Heart left ventricle (tissue), 16 donors: Measurements from ENCODE around the gene HOXD12. TPM values are rescaled to one million over a fixed set of nuclear protein-coding genes. Genes with fewer than 3 reads are reported as not detected.

Experiments
- ATAC-seq, 4 donors: fragments of 200-7000 bp; cut with Tn5 transposase; one replicate each; pipeline ENCODE4 v1.9.1; 2020 to 2022; ENCODE audit warnings: moderate library complexity in 4 of 4, mild to moderate bottlenecking in 3 of 4, moderate number of reproducible peaks in 1 of 4
- DNase-seq, 5 donors: peaks; one replicate each; pipeline ENCODE4 v3.0.0-alpha.2; 2020
- H3K27ac ChIP-seq, 12 donors: fragments of 200-600 bp; sonication (generic) in 4 of 12; one replicate each; pipeline versions ENCODE4 v1.5.0 to v1.8.0; 2016 to 2022; ENCODE audit warnings: mild to moderate bottlenecking in 2 of 12
- H3K27me3 ChIP-seq, 9 donors: fragments of 200-600 bp; sonication (generic) in 2 of 9; one replicate each; pipeline versions ENCODE4 v1.5.1 to v1.8.0; 2016 to 2022; ENCODE audit warnings: mild to moderate bottlenecking in 3 of 9
- H3K36me3 ChIP-seq, 9 donors: fragments of 200-600 bp; sonication (generic) in 2 of 9; one replicate each; pipeline versions ENCODE4 v1.5.0 to v1.8.0; 2018 to 2022; ENCODE audit warnings: mild to moderate bottlenecking in 2 of 9
- H3K4me1 ChIP-seq, 12 donors: fragments of 200-600 bp; sonication (generic) in 4 of 12; one replicate each; pipeline versions ENCODE4 v1.5.0 to v1.8.0; 2016 to 2022; ENCODE audit warnings: mild to moderate bottlenecking in 3 of 12
- H3K4me3 ChIP-seq, 12 donors: fragments of 200-600 bp; sonication (generic) in 4 of 12; one replicate each; pipeline versions ENCODE4 v1.5.0 to v1.8.0; 2017 to 2022; ENCODE audit warnings: mild to moderate bottlenecking in 9 of 12, moderate library complexity in 4 of 12
- H3K9me3 ChIP-seq, 12 donors: fragments of 200-600 bp; sonication (generic) in 4 of 12; one replicate each; pipeline versions ENCODE4 v1.5.0 to v1.8.0; 2016 to 2022; ENCODE audit warnings: mild to moderate bottlenecking in 1 of 12
- POLR2A ChIP-seq, 2 donors: fragments of 450-650 bp; IDR thresholded peaks; one replicate each; pipeline ENCODE4 v1.6.1; 2017; ENCODE audit warnings: antibody characterized with exemption in 2 of 2, mild to moderate bottlenecking in 2 of 2, moderate library complexity in 2 of 2
- WGBS, 4 donors: extraction: QIAGEN DNeasy Blood & Tissue Kit in 2 of 4; methylation state at CpG; one replicate each; pipeline versions ENCODE4 v1.1.5 to v1.1.7; 2013 to 2018; 5-methylcytosine and 5-hydroxymethylcytosine counted together
- intact Hi-C, 10 donors: fragments of 100-400 bp; cut with DNase I; formaldehyde crosslinking; loops; one replicate each; pipeline versions ENCODE4 v1.11.1 to v1.14.2; 2022
- polyA plus RNA-seq, 2 donors: library from polyadenylated mRNA; stranded (reverse); fragments of 200-250 nt; gene quantifications; one replicate each; pipeline ENCODE4 v1.2.3, GENCODE V29; 2013
- total RNA-seq, 9 donors: library from RNA; depleted of rRNA in 2 of 9; stranded (reverse); fragments of >200 nt in 2 of 9; fragmentation: NEBNext Ultra II Directional in 3 of 9; extraction: Animal tissue kit (Norgen Biotek cat#: 25700) in 3 of 9; gene quantifications; one replicate each; pipeline versions ENCODE4 v1.1.0 to v1.2.4, GENCODE V29; 2016 to 2023
- TF ChIP-seq, protein P1 (sequence below), 12 donors: fragments of 200-600 bp; sonication (generic) in 4 of 12; IDR thresholded peaks; one replicate each; pipeline versions ENCODE4 v1.5.0 to v1.8.0; 2018 to 2022; ENCODE audit warnings: antibody characterized with exemption in 12 of 12, mild to moderate bottlenecking in 5 of 12
- donor health status: ischemic (EF 13 %, LVEDD 7.1; RV severe dilation, severe dysfunction).
- donor health status: healthy with polysubstance abuse.
- donor health status: DM: no; HTN: yes; CAD: no.
- donor health status: DM: no; HTN: no; CAD: no.
- donor health status: ischemic (EF 25% LVEDD 6.9; RV normal size, moderate dysfunction).
- donor health status: ischemic (EF 25% LVEDD 5.7; RV mildly dilated, moderate dysfunction).
- donor health status: healthy.
- donor health status: DM: yes; HTN: yes; CAD: no.
- donor health status: ischemic (EF 35%, LVEDD 5.7; RV mildly dilated, moderate dysfunction).
- donor health status: nonischemic (EF 11% LVEDD 7.7; RV severe dilation, severe dysfunction).
- donor health status: DM: yes; HTN: yes; CAD: no.
- donor health status: PGD.
- donor health status: ischemic (EF 29% LVEDD 5.4; RV normal size, mild dysfunction).
- donor health status: nonischemic (EF 23%, LVEDD 6.1; RV moderate dilation, normal function).

Gene HOXD12
- total and polyA plus RNA-seq, 11 donors: not detected

DNA sequence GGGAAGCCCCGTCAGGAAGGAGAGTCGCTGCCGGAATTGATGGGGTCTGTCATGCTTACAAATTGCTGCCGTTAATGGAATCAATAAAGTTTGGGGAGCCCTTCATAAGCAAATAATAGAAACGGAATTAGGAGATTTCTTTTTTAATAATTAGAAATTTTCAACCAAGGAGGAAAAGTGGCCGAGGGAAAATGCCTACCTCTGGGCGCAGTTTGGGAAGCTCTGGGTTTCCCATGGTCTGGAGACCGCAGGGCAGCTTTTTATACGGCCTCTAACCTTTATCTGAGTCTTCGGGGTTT is 17.1 kb upstream of the HOXD12 start:
- no peak overlapping the region for H3K4me3 ChIP-seq
- no peak for TF ChIP-seq POLR2A (IDR thresholded peaks at IDR 0.05)
- TF ChIP-seq, protein P1, sequence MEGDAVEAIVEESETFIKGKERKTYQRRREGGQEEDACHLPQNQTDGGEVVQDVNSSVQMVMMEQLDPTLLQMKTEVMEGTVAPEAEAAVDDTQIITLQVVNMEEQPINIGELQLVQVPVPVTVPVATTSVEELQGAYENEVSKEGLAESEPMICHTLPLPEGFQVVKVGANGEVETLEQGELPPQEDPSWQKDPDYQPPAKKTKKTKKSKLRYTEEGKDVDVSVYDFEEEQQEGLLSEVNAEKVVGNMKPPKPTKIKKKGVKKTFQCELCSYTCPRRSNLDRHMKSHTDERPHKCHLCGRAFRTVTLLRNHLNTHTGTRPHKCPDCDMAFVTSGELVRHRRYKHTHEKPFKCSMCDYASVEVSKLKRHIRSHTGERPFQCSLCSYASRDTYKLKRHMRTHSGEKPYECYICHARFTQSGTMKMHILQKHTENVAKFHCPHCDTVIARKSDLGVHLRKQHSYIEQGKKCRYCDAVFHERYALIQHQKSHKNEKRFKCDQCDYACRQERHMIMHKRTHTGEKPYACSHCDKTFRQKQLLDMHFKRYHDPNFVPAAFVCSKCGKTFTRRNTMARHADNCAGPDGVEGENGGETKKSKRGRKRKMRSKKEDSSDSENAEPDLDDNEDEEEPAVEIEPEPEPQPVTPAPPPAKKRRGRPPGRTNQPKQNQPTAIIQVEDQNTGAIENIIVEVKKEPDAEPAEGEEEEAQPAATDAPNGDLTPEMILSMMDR (IDR thresholded peaks at IDR 0.05): no peak
- peaks cover 0 to 8% (median 0%) of the 10 kb centered on the region in 12 donors for H3K9me3 ChIP-seq
- WGBS, 4 donors: 7 to 9% (median 8%) methylated on average over 10 of the region's 10 CpGs
- peaks cover 0 to 52% (median 18%) of the 10 kb centered on the region in 12 donors for H3K4me1 ChIP-seq
- H3K36me3 ChIP-seq: no peaks in the 10 kb centered on the region
- intact Hi-C loops: loop anchor here in 3 of 10 donors (5.0 to 10.0 kb wide), 3 partner anchors 80 to 668 kb away; partner anchors contain the start of gene LNPK (in 1 of the 3)
- H3K27ac ChIP-seq: peak overlapping the region in 1 of 12 donors; percentile 84
- no peak for DNase-seq
- H3K27me3 ChIP-seq: peaks cover 88 to 99% (median 96%) of the 10 kb centered on the region in 9 donors
- no peak for ATAC-seq

DNA sequence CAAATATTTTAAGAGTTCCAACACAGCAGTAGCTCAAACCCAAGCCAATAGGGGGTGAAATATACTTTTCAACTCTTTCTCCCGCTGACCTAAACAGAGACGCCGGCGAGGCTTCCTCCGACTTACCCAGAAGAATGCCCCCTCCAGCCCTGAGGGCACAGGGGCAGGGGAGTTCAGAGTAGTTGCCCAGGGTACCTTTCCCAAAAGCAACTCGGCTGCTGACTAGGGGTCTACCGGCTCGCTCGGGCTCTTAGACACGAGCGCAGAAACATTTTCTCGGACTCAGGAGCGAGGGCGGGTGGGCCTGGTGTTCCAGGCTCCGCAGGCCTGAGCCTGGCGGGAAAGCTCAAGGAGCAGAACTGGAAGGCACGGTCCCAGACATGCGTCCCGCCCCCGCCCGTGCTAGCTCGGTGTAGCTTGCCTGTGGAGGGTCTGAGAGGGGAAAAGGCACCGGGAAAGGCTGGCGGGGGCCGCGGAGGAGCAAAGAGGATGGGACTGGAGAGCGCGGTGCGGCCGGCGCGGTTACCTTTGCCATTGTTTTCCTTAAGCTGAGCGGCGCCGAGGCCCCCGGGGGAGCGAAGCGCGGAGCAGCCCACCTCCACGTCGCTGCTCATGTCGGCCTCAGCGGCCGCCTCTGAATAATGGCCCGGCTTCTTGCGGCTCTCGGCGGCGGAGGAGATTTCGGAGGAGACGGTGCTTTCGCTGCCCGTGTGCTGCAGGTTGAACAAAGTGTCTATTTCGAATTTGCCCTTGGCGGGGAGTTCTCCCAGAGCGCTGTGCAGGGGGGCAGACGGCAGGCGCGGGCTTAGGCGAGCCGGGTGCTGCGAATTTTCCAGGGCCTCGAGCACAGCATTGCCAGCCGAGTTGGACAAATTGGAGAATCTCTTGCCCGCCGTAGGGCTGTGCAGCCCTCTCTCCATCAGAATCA is 16.5 kb upstream of the HOXD12 start:
- H3K4me3 ChIP-seq: no peak overlapping the region
- WGBS, 4 donors: 3 to 7% (median 5%) methylated on average over 30 to 66 of the region's 66 CpGs
- H3K36me3 ChIP-seq: no peaks in the 10 kb centered on the region
- DNase-seq (no peak), ATAC-seq (no peak)
- peaks cover 91 to 99% (median 97%) of the 10 kb centered on the region in 9 donors for H3K27me3 ChIP-seq
- peak overlapping the region in 1 of 12 donors; percentile 84 for H3K27ac ChIP-seq
- peaks cover 0 to 57% (median 22%) of the 10 kb centered on the region in 12 donors for H3K4me1 ChIP-seq
- TF ChIP-seq, protein P1 (IDR thresholded peaks at IDR 0.05): no peak
- TF ChIP-seq POLR2A (IDR thresholded peaks at IDR 0.05): no peak
- intact Hi-C loops: loop anchor here in 3 of 10 donors (5.0 to 10.0 kb wide), 3 partner anchors 81 to 668 kb away; partner anchors contain the start of gene LNPK (in 1 of the 3)
- H3K9me3 ChIP-seq: peaks cover 0 to 8% (median 0%) of the 10 kb centered on the region in 12 donors

DNA sequence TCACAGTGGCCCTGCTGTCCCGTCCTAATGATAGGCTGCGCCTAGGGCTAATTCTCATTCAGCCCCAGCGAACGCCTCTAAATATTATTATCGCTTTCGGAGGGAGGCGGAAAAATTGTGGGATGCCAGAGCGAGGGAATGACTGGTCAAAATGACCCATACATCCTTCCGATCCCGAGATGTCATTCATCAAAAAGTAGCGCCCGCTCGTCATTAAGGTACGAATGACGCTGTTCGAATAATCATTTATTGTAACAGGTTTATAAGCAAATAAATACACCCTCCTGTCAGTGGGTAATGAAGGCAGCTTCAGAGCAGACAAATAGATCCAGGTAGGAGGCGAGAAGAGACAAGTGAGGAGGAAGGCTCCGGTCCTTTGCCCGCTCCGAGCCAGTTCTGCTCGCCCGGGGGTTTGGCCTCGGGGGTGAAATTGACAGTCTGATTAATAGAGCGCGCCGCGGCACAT is 15.8 kb upstream of the HOXD12 start, which contains the start of gene EVX2:
Gene EVX2, minus strand, starts transcription at position 167 of the 466 bp plus-strand sequence. CDS start 186 bp downstream, outside the sequence.
- no peak for ATAC-seq
- H3K27ac ChIP-seq: peak within 1 kb of the TSS in 1 of 12 donors; percentile 84
- no peak within 1 kb of the TSS for H3K4me3 ChIP-seq
- H3K9me3 ChIP-seq: peaks cover 0 to 8% (median 0%) of the 10 kb centered on the region in 12 donors
- 9 to 12% (median 10%) methylated on average over 27 of the region's 27 CpGs for WGBS, 4 donors
- DNase-seq: no peak
- intact Hi-C loops: loop anchor here in 3 of 10 donors (5.0 to 10.0 kb wide), 3 partner anchors 82 to 669 kb away; partner anchors contain the start of gene LNPK (in 1 of the 3)
- peaks cover 91 to 99% (median 97%) of the 10 kb centered on the region in 9 donors for H3K27me3 ChIP-seq
- H3K4me1 ChIP-seq: peaks cover 0 to 64% (median 25%) of the 10 kb centered on the region in 12 donors
- H3K36me3 ChIP-seq: no peaks in the 10 kb centered on the region
- TF ChIP-seq, protein P1 (IDR thresholded peaks at IDR 0.05): no peak
- TF ChIP-seq POLR2A (IDR thresholded peaks at IDR 0.05): no peak
